GM18909 (cell line): Measurements from ENCODE around the gene CBL.
"Not testable (repeated sequence)": the region's sequence is repeated elsewhere in the genome, so short reads cannot be mapped to it uniquely, and the experiment has no call there.

ENCODE experiments used
- ATAC-seq: cut with Tn5 transposase; IDR thresholded peaks from one replicate; pipeline ENCODE4 v1.9.1; 2021; ENCODE audit warnings: mild to moderate bottlenecking; ENCODE audit not compliant: unreplicated experiment, poor library complexity

CBL gene

GRCh38 chr11:119206511-119207414 is 624 bp downstream of the CBL start:
- peak; percentile 25 for ATAC-seq

- no peak for ATAC-seq
These were observed 1.3 kb downstream of the CBL start for GRCh38 chr11:119207415-119207960.

GRCh38 chr11:119209186-119209585 is 3.0 kb downstream of the CBL start:
- ATAC-seq: no peak

- ATAC-seq: no peak
These were observed 3.9 kb downstream of the CBL start for GRCh38 chr11:119210050-119210449.

GRCh38 chr11:119218141-119218878 is 12.2 kb downstream of the CBL start:
- ATAC-seq: no peak

- ATAC-seq: no peak
These were observed 16.2 kb downstream of the CBL start for GRCh38 chr11:119222308-119222707.

GRCh38 chr11:119222891-119223290 is 16.8 kb downstream of the CBL start:
- no peak for ATAC-seq

- ATAC-seq: no peak
These were observed 17.7 kb downstream of the CBL start for GRCh38 chr11:119223856-119224255.

GRCh38 chr11:119228535-119229287 is 22.6 kb downstream of the CBL start:
- not testable (repeated sequence) for ATAC-seq

GRCh38 chr11:119229288-119229672 is 23.1 kb downstream of the CBL start:
- ATAC-seq: no peak

GRCh38 chr11:119229741-119230140 is 23.6 kb downstream of the CBL start:
- no peak for ATAC-seq

- no peak for ATAC-seq
These were observed 30.4 kb downstream of the CBL start for GRCh38 chr11:119236490-119236889.

- no peak for ATAC-seq
These were observed 30.8 kb downstream of the CBL start for GRCh38 chr11:119236891-119237290.

GRCh38 chr11:119237515-119237914 is 31.4 kb downstream of the CBL start:
- ATAC-seq: no peak

GRCh38 chr11:119248750-119249670 is 42.9 kb downstream of the CBL start:
- ATAC-seq: no peak

- no peak for ATAC-seq
These were observed 43.5 kb downstream of the CBL start for GRCh38 chr11:119249671-119250010.

- ATAC-seq: no peak
These were observed 45.0 kb downstream of the CBL start for GRCh38 chr11:119251114-119251513.

GRCh38 chr11:119254239-119254638 is 48.1 kb downstream of the CBL start:
- ATAC-seq: no peak

- no peak for ATAC-seq
These were observed 52.0 kb downstream of the CBL start for GRCh38 chr11:119258180-119258579.

GRCh38 chr11:119258983-119259382 is 52.8 kb downstream of the CBL start:
- ATAC-seq: no peak
